GM23248 (cell line): ENCODE data around the gene ZNF783.

ENCODE experiments used
- EZH2 ChIP-seq: fragments of 200-600 bp; sonication (generic); IDR thresholded peaks from 2 replicates; pipeline ENCODE4 v1.6.1; 2018; ENCODE audit warnings: antibody characterized with exemption, mild to moderate bottlenecking; ENCODE audit not compliant: insufficient read depth, poor library complexity, severe bottlenecking
- EZH2phosphoT487 ChIP-seq: fragments of 200-600 bp; sonication (generic); IDR thresholded peaks from 2 replicates; pipeline ENCODE4 v1.6.1; 2018; ENCODE audit warnings: antibody characterized with exemption, moderate library complexity, mild to moderate bottlenecking, low read depth; ENCODE audit not compliant: insufficient read depth

GRCh38 chr7:149329265-149329664 lies 67.3 kb downstream of the ZNF783 start:
- no peak for TF ChIP-seq EZH2
- no peak for TF ChIP-seq EZH2phosphoT487
